ENCODE results near the gene ARL13B.

Gene ARL13B

DNA sequence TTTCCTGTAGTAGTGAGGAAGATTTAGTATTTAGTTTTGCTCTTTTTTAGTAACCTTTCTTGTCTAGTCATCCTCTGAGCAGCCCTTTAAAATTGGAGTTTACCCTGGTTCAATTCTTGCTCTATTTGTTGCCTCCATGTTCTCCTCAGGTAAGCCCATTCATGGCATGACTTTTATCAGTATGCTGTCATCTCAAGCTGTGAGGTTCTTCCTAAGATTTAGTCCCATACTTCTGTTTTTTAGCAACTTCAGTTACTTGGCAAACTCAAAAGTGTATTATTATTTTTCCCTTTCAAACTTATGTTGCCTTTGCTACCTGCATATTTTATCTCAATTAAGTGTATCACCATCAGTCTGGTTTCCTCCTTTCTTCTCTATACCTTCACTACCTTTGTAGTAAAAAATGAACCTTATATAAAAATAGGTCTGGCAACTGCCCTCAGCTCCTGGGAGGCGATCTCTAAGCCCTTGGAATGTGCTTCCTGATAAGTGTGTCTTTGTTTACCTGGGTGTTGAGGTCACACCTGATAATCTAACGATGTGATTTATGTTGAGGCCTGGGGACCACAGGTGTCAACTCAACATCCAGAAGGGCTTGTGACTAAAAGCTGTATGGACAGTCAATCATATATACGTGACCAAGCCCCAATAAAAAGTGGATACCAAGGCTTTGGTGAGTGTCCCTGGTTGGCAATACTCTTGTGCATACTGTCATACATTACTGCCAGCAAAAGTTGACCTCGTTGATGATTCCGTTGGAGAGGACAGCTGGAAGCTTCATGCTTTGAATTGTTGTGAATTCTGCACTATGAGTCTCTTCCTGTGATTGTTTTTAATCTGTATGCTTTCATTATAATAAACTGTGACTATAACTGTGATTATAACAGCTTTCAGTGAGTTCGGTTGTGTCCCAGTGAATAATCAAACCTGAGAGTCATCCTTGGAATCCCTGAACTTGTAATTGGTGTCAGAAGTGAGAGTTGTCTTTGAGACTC lies 86.8 kb downstream of the ARL13B start:
- Histone ChIP-seq H3K27me3 (ENCODE audit: insufficient read depth, low read length) (no peaks in the 10 kb centered on the region), H3K4me3 (ENCODE audit: low read depth, low read length, poor library complexity, severe bottlenecking) (no peak overlapping the region), H4K20me1 (ENCODE audit: insufficient read depth, low read length) (no peaks in the 10 kb centered on the region), H3F3A (ENCODE audit: insufficient read depth, low read length) (no peaks in the 10 kb centered on the region), H3K4me1 (ENCODE audit: insufficient read depth, low read length, severe bottlenecking) (peaks cover 25% of the 10 kb centered on the region), H3K79me2 (ENCODE audit: insufficient read depth, low read length) (peaks cover 22% of the 10 kb centered on the region), H3K9me2 (ENCODE audit: low read depth, low read length) (no peaks in the 10 kb centered on the region), H3K36me3 (ENCODE audit: insufficient read depth, low read length) (peaks cover 29% of the 10 kb centered on the region), H3K9me3 (ENCODE audit: low read length) (no peaks in the 10 kb centered on the region), H3K9ac (ENCODE audit: low read length) (no peak overlapping the region), H2AFZ (ENCODE audit: low read length) (no peak overlapping the region), H3K4me2 (ENCODE audit: low read length) (no peak overlapping the region), H3K27ac (ENCODE audit: low read depth, low read length, poor library complexity, severe bottlenecking) (no peak overlapping the region)
- TF ChIP-seq EZH2 (IDR thresholded peaks at IDR 0.05; ENCODE audit: borderline replicate concordance, low read length) (no peak), CTCF (IDR thresholded peaks at IDR 0.05; ENCODE audit: low read length) (no peak)

GRCh38 chr3:94069194-94069813 lies 89.3 kb downstream of the ARL13B start:
- Histone ChIP-seq H3K4me3 (ENCODE audit: low read depth, low read length, poor library complexity, severe bottlenecking) (no peak overlapping the region), H3K27ac (ENCODE audit: low read depth, low read length, poor library complexity, severe bottlenecking) (no peak overlapping the region), H4K20me1 (ENCODE audit: insufficient read depth, low read length) (no peaks in the 10 kb centered on the region), H3K79me2 (ENCODE audit: insufficient read depth, low read length) (peaks cover 7% of the 10 kb centered on the region), H3K27me3 (ENCODE audit: insufficient read depth, low read length) (no peaks in the 10 kb centered on the region), H3K4me1 (ENCODE audit: insufficient read depth, low read length, severe bottlenecking) (peaks cover 13% of the 10 kb centered on the region), H3F3A (ENCODE audit: insufficient read depth, low read length) (no peaks in the 10 kb centered on the region), H2AFZ (ENCODE audit: low read length) (no peak overlapping the region), H3K9ac (ENCODE audit: low read length) (no peak overlapping the region), H3K9me2 (ENCODE audit: low read depth, low read length) (no peaks in the 10 kb centered on the region), H3K9me3 (ENCODE audit: low read length) (no peaks in the 10 kb centered on the region), H3K36me3 (ENCODE audit: insufficient read depth, low read length) (peaks cover 39% of the 10 kb centered on the region), H3K4me2 (ENCODE audit: low read length) (no peak overlapping the region)
- TF ChIP-seq CTCF (IDR thresholded peaks at IDR 0.05; ENCODE audit: low read length) (peak; percentile 74; the same call in 1 of the 2 replicates), EZH2 (IDR thresholded peaks at IDR 0.05; ENCODE audit: borderline replicate concordance, low read length) (no peak)

GRCh38 chr3:94070341-94070911 lies 90.5 kb downstream of the ARL13B start:
- H3K9me3 ChIP-seq (ENCODE audit: low read length): no peaks in the 10 kb centered on the region

More at GRCh38 chr3:94070341-94070911, 90.5 kb downstream of the ARL13B start:
- Histone ChIP-seq H3K27me3 (ENCODE audit: insufficient read depth, low read length) (no peaks in the 10 kb centered on the region), H3K4me1 (ENCODE audit: insufficient read depth, low read length, severe bottlenecking) (peaks cover 2% of the 10 kb centered on the region), H3K9ac (ENCODE audit: low read length) (no peak overlapping the region), H3K4me2 (ENCODE audit: low read length) (no peak overlapping the region), H3K27ac (ENCODE audit: low read depth, low read length, poor library complexity, severe bottlenecking) (no peak overlapping the region), H3K79me2 (ENCODE audit: insufficient read depth, low read length) (no peaks in the 10 kb centered on the region), H2AFZ (ENCODE audit: low read length) (no peak overlapping the region), H3K36me3 (ENCODE audit: insufficient read depth, low read length) (peaks cover 38% of the 10 kb centered on the region), H3K4me3 (ENCODE audit: low read depth, low read length, poor library complexity, severe bottlenecking) (no peak overlapping the region), H4K20me1 (ENCODE audit: insufficient read depth, low read length) (no peaks in the 10 kb centered on the region), H3K9me2 (ENCODE audit: low read depth, low read length) (no peaks in the 10 kb centered on the region), H3F3A (ENCODE audit: insufficient read depth, low read length) (no peaks in the 10 kb centered on the region)
- TF ChIP-seq CTCF (IDR thresholded peaks at IDR 0.05; ENCODE audit: low read length) (no peak), EZH2 (IDR thresholded peaks at IDR 0.05; ENCODE audit: borderline replicate concordance, low read length) (no peak)
